DND-41 (cell line): Measurements from ENCODE around the gene PNPLA6.

ENCODE experiments used
- ATAC-seq: fragments of 200-7000 bp; cut with Tn5 transposase; 3 replicates; pipeline ENCODE4 v1.9.1; 2021; ENCODE audit warnings: low read depth; ENCODE audit not compliant: insufficient read depth
- DNase-seq: peaks from one replicate; pipeline ENCODE4 v3.0.0-alpha.2; 2020
- H2AFZ ChIP-seq: 2 replicates; pipeline ENCODE4 v1.6.0; 2012; ENCODE audit warnings: low read depth, low read length
- H3K27ac ChIP-seq: 2 replicates; pipeline ENCODE4 v1.5.1; 2012; ENCODE audit warnings: low read length, inconsistent platforms
- H3K27me3 ChIP-seq: fragments of 200-600 bp; sonication (generic); 2 replicates; pipeline ENCODE4 v1.6.0; 2012; ENCODE audit warnings: low read length, mild to moderate bottlenecking, inconsistent platforms; ENCODE audit not compliant: insufficient read depth, poor library complexity
- H3K36me3 ChIP-seq: 2 replicates; pipeline ENCODE4 v1.5.1; 2012; ENCODE audit warnings: low read length, inconsistent platforms; ENCODE audit not compliant: insufficient read depth
- H3K4me1 ChIP-seq: 2 replicates; pipeline ENCODE4 v1.5.1; 2012; ENCODE audit warnings: mild to moderate bottlenecking, low read length; ENCODE audit not compliant: insufficient read depth
- H3K4me2 ChIP-seq: 2 replicates; pipeline ENCODE4 v1.6.0; 2012; ENCODE audit warnings: mild to moderate bottlenecking, moderate library complexity, low read length, inconsistent platforms; ENCODE audit not compliant: insufficient read depth
- H3K4me3 ChIP-seq, 2 experiments: fragments of 200-600 bp in 1 of 2; shearing (Covaris generic) in 1 of 2; 2 replicates each; pipeline ENCODE4 v1.5.1; 2012 to 2016; ENCODE audit warnings: inconsistent platforms in 2 of 2, low read length in 2 of 2, mild to moderate bottlenecking in 2 of 2, low read depth in 1 of 2, moderate library complexity in 1 of 2
- H3K79me2 ChIP-seq: 2 replicates; pipeline ENCODE4 v1.6.0; 2012; ENCODE audit warnings: low read length, inconsistent platforms; ENCODE audit not compliant: insufficient read depth
- H3K9ac ChIP-seq: 2 replicates; pipeline ENCODE4 v1.6.0; 2012; ENCODE audit warnings: low read depth, mild to moderate bottlenecking, inconsistent platforms, low read length, moderate library complexity
- H3K9me3 ChIP-seq: 2 replicates; pipeline ENCODE4 v1.5.1; 2012; ENCODE audit warnings: low read length, moderate library complexity, mild to moderate bottlenecking, inconsistent platforms; ENCODE audit not compliant: insufficient read depth, severe bottlenecking
- H4K20me1 ChIP-seq: 2 replicates; pipeline ENCODE4 v1.6.0; 2012; ENCODE audit warnings: low read length; ENCODE audit not compliant: insufficient read depth
- EZH2 ChIP-seq: IDR thresholded peaks from 3 replicates; pipeline ENCODE4 v1.6.1; 2012; ENCODE audit warnings: borderline replicate concordance, low read depth, mild to moderate bottlenecking, moderate library complexity, low read length, inconsistent platforms; ENCODE audit not compliant: severe bottlenecking
- TF ChIP-seq, protein P1 (sequence below): IDR thresholded peaks from 2 replicates; pipeline ENCODE4 v1.5.1; 2012; ENCODE audit warnings: borderline replicate concordance, low read length, moderate library complexity, mild to moderate bottlenecking; ENCODE audit not compliant: poor library complexity, severe bottlenecking; ENCODE audit errors: extremely low read depth

Gene PNPLA6

DNA sequence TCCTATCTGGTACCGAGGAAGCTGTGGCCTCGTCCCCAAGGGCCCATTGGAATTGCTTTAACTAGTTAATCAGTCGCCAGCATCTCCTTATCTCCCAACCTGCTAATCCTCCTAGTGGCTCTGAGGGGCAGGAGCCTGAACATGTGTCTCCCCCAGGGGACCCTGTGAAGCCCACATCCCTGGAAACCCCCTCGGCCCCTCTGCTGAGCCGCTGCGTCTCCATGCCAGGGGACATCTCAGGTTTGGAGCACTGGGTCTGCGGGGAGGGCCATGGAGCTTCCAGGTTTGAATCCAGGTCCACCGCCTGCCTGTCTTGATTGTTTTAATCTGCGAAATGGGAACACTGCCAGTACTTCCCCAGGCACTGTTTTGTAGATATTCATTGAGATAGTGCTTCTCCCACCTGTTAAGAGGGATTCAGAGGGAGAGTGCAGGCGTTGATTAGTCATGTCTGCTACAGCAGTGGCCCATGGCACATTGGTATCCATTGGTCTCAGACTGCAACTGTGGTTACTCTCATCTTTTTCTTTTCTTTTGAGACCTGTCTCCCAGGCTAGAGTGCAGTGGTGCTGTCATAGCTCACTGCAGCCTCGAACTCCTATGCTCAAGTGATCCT is 6.4 kb downstream of the PNPLA6 start:
- no peak overlapping the region for H3K27ac ChIP-seq
- TF ChIP-seq, protein P1, sequence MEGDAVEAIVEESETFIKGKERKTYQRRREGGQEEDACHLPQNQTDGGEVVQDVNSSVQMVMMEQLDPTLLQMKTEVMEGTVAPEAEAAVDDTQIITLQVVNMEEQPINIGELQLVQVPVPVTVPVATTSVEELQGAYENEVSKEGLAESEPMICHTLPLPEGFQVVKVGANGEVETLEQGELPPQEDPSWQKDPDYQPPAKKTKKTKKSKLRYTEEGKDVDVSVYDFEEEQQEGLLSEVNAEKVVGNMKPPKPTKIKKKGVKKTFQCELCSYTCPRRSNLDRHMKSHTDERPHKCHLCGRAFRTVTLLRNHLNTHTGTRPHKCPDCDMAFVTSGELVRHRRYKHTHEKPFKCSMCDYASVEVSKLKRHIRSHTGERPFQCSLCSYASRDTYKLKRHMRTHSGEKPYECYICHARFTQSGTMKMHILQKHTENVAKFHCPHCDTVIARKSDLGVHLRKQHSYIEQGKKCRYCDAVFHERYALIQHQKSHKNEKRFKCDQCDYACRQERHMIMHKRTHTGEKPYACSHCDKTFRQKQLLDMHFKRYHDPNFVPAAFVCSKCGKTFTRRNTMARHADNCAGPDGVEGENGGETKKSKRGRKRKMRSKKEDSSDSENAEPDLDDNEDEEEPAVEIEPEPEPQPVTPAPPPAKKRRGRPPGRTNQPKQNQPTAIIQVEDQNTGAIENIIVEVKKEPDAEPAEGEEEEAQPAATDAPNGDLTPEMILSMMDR = no peak
- no peak for TF ChIP-seq EZH2
- H4K20me1 ChIP-seq = no peaks in the 10 kb centered on the region
- no peaks in the 10 kb centered on the region for H3K27me3 ChIP-seq
- H3K4me2 ChIP-seq = no peak overlapping the region
- H3K4me1 ChIP-seq = no peaks in the 10 kb centered on the region
- H2AFZ ChIP-seq = no peak overlapping the region
- ATAC-seq (no peak), DNase-seq (no peak)
- peaks cover 41% of the 10 kb centered on the region for H3K36me3 ChIP-seq
- H3K4me3 ChIP-seq = no peak overlapping the region
- H3K9me3 ChIP-seq = no peaks in the 10 kb centered on the region
- no peaks in the 10 kb centered on the region for H3K79me2 ChIP-seq
- H3K9ac ChIP-seq = no peak overlapping the region

DNA sequence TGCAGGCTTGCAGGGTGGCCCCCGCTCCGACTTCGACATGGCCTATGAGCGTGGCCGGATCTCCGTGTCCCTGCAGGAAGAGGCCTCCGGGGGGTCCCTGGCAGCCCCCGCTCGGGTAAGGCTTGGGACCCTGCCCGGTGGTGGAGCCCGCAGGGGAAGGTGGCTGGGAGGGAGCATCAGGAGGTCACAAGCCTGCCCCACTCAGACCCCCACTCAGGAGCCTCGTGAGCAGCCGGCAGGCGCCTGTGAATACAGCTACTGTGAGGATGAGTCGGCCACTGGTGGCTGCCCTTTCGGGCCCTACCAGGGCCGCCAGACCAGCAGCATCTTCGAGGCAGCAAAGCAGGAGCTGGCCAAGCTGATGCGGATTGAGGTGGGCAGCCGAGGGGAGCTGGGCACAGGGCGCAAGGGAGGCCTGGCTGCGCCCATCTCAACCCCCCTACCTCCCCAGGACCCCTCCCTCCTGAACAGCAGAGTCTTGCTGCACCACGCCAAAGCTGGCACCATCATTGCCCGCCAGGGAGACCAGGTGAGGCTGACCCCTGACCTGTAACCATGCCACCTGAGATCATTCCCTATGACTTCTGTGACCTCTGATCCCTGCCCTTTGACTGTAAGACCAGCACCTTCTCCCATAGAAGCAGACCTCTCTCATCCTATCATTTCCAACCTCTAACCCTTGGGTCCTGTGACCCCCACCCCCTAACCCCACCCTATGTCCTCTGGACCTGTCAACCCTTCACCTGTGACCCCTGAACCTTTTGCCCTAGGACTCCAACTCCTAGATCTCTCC is 7.2 kb downstream of the PNPLA6 start:
- no peak for TF ChIP-seq EZH2
- TF ChIP-seq, protein P1 = no peak
- Histone ChIP-seq H2AFZ (no peak overlapping the region), H3K27me3 (no peaks in the 10 kb centered on the region), H3K4me2 (no peak overlapping the region), H3K4me1 (no peaks in the 10 kb centered on the region), H3K9me3 (no peaks in the 10 kb centered on the region), H3K36me3 (peaks cover 41% of the 10 kb centered on the region), H4K20me1 (no peaks in the 10 kb centered on the region), H3K9ac (no peak overlapping the region), H3K79me2 (no peaks in the 10 kb centered on the region), H3K27ac (no peak overlapping the region), H3K4me3 (no peak overlapping the region)
- ATAC-seq (no peak), DNase-seq (no peak)

DNA sequence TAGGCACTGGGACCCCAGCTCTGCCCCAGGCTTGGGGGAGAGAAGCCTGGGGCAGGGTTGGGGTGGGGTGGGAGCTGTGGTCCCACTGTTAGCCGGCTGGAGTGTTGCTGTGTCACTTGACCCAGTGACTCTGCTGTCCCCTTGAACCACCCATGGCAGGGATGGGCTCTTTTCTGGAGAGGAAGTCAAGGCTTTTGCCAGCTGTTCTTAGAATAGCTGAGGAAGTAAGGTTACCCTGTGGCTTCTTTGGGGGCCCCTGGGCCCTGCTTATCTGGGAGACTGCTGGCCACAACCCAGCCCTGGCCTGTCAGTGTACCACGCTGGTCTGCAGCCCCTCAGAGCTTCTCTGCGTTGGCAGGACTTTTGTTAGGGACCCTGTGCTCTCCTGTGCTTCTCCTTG is 9.1 kb downstream of the PNPLA6 start:
- Histone ChIP-seq H3K36me3 (peaks cover 35% of the 10 kb centered on the region), H3K79me2 (no peaks in the 10 kb centered on the region), H3K4me2 (no peak overlapping the region), H3K9me3 (no peaks in the 10 kb centered on the region), H3K27ac (no peak overlapping the region), H3K9ac (no peak overlapping the region), H4K20me1 (no peaks in the 10 kb centered on the region), H2AFZ (no peak overlapping the region), H3K27me3 (no peaks in the 10 kb centered on the region), H3K4me1 (no peaks in the 10 kb centered on the region), H3K4me3 (no peak overlapping the region)
- TF ChIP-seq, protein P1 = no peak
- no peak for TF ChIP-seq EZH2
- no peak for DNase-seq
- no peak for ATAC-seq
